GM20431 (cell line): ENCODE results near the gene KSR2.

Source experiments
- in situ Hi-C: fragments of 300-500 bp; cut with MseI, MboI; formaldehyde crosslinking; loops from one replicate; pipeline ENCODE4 v1.15.0; 2020; ENCODE audit warnings: low sequenced_read_pairs; ENCODE audit not compliant: unreplicated experiment

Gene KSR2

GRCh38 chr12:117970334-117970733 lies 1.5 kb upstream of the KSR2 start:
- in situ Hi-C loops = no loop called here

- in situ Hi-C loops = no loop called here
These were observed 520 bp downstream of the KSR2 start for GRCh38 chr12:117968151-117968789.

DNA sequence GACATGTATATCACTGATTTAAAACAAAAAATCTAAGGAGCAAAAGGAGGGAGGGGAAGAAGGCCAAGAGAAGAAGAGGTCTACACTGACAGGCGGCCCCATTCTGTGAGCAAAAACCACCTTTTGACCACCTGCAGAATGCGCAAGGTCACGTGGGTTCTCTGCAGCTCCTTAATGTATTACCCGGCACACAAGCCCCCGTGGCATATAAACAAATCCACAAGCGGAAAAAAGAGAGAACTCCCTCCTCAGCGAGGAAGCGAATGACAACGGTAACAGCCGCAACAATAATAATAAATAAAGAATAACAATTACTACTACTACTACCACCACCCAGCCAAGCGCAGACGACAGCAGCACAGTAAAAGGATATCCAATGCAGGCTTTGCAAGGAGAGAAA lies 1.3 kb downstream of the KSR2 start:
- in situ Hi-C loops = no loop called here

GRCh38 chr12:117967043-117967442 lies 1.7 kb downstream of the KSR2 start:
- in situ Hi-C loops = no loop called here

DNA sequence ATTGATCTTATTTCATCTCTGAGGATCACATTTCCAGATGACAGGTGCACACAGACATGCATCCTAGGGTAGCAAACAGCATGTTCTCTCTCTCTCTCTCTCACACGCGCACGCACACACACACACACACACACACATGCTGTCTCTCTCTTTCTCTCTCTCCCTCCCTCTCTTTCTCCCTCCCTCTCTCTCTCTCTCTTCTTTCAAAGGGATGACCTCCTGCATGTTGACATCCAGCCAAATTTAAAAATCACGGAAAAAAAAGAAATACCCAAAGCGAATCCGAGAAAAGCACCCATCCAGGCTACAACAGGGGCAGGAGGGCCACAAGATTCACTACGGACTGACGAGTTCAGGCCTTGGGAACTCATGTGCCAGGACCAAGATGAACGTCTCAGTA lies 2.3 kb downstream of the KSR2 start:
- in situ Hi-C loops = no loop called here

DNA sequence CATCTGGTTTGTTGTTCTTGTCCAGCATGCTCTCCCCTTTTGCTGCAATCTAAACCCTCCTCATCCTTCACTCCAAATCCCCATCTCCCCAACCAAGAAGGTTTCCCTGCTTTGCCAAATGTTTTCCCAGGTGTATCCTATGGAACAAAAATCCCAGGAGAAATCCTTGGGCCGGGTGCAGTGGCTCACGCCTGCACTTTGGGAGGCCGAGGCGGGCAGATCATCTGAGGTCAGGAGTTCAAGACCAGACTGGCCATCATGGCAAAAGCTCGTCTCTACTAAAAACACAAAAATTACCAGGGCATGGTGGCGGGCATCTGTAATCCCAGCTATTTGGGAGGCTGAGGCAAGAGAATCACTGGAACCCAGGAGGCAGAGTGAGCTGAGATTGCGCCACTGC lies 5.0 kb downstream of the KSR2 start:
- in situ Hi-C loops = no loop called here

DNA sequence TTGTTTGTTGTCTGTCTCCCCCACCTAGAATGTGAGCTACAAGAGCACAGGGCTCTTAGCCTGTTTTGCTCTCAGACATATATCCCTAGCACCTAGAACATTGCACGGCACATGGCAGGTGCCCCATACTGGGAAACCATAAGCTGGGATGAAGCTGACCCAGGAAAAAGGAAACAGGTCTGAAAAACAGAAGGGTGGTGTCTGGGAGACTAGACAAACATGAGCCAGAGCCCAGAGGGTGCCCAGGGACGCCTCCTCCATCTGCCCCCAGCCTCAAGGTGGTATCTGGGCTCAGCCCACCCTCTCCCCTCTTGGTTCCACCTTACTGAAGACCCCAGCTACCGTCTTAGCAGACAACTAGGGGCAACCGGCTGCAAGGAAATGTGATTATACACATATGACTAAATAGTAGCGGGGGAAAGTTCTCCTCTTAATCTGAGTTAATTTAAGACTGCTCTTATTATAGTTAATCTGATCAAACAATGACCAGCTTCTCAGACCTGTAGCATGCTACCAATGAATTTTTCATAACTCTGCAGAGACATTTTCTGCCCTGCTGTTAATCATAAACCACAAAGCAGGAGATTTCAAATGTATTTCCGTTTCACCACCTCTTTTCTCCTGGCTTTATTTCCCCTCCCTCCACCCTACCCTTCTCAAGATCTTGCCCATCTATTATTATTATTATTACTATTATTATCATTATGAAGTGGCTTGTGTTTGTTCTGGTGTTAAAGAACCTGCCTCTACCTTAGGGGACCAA lies 31.9 kb downstream of the KSR2 start:
- in situ Hi-C loops = no loop called here

- in situ Hi-C loops = no loop called here
These were observed 35.2 kb downstream of the KSR2 start for GRCh38 chr12:117933545-117933944.

- in situ Hi-C loops = no loop called here
These were observed 42.3 kb downstream of the KSR2 start for GRCh38 chr12:117926391-117926899.

DNA sequence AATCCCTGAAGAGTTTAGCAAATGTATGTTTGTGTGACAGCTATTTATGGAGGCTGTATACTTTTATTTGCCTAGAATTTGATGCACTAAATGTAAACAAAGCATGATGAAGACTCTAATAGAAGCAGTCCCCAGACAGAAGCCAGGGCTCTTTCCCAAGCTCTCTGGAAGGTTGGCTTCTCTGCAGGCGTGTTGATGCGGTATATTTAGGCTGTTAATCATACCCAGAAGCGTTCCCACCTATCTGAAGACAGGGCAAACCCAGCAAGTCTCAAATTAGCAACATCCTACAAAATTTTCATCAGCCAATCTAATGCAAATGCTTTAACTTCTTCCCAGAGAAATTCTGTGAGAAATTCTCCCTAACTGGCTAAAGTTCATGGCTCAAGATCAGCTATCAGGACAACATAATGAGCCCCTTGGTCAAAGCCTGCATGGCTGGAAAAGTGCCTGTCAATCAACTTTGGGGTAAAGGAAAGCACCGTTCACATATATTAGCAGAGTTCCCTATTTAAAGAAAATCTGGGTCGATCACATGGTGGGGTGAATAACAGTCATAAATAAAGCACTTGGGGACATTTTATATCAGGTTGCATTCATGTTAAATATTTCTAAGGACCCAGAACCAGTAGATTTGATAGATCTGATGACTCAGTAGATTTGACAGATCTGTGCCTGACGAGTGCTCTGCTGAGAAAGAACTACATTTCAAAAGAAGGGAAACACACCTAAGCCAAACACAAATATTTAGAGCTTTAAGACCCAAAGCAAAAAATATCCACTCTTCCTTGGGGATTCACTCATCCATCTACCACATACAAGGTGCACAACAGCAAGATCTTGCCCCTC lies 46.6 kb downstream of the KSR2 start:
- in situ Hi-C loops = no loop called here

- in situ Hi-C loops = no loop called here
These were observed 49.3 kb downstream of the KSR2 start for GRCh38 chr12:117919479-117919878.

GRCh38 chr12:117914686-117915085 lies 54.1 kb downstream of the KSR2 start:
- in situ Hi-C loops = no loop called here

- in situ Hi-C loops = no loop called here
These were observed 56.0 kb downstream of the KSR2 start for GRCh38 chr12:117912756-117913155.

GRCh38 chr12:117908411-117908810 lies 60.4 kb downstream of the KSR2 start:
- in situ Hi-C loops = no loop called here

GRCh38 chr12:117907108-117907689 lies 61.6 kb downstream of the KSR2 start:
- in situ Hi-C loops = no loop called here

DNA sequence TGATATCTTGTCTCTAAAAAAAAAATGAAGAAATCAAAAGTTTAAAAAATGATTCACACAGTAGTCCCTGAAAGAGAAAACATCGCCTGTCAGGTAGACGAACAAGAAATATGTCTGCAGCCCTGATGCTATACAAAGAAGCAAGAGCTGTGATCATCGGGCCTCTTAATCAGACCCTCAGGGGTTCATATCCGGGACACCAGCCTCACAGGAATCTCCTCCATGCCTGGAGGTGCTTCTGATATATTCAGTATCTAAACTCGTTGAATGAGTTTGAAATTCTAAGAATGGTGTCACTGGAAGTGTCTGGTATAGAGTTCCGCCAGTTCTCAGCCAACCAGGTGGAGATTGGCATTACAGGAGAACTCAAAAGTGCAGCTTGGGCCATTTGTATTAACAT lies 64.7 kb downstream of the KSR2 start:
- in situ Hi-C loops = no loop called here

DNA sequence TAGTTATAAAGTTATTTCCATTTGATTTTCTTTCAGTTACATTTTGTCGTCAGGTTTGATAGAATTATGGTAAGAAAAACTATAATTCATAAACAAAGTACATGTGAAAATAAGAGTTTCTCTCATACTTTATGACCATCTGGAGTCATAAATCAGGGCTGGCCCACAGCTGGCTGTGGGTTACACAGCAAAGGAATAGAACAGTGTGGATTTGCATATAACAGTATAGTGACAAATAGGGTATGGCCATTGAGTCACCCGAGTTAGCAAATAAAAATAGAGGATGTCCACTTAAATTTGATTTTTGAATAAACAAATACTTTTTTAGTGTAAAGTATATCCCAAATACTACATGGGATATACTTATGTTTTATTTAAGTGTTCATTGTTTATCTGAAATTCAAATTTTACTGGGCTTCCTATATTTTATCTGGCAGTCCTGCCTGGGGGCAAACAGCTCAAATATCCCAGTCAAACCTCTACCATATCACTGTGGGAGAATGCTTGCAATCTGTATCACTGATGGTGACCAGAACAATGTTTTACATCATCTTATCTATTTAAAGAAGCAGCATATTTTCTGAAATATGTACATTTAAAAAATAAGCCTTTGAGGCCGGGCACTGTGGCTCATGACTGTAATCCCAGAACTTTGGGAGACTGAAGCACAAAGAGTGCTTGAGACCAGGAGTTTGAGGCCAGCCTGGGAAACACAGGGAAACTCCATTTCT lies 65.5 kb downstream of the KSR2 start:
- in situ Hi-C loops = no loop called here

GRCh38 chr12:117901631-117902030 lies 67.2 kb downstream of the KSR2 start:
- in situ Hi-C loops = no loop called here

DNA sequence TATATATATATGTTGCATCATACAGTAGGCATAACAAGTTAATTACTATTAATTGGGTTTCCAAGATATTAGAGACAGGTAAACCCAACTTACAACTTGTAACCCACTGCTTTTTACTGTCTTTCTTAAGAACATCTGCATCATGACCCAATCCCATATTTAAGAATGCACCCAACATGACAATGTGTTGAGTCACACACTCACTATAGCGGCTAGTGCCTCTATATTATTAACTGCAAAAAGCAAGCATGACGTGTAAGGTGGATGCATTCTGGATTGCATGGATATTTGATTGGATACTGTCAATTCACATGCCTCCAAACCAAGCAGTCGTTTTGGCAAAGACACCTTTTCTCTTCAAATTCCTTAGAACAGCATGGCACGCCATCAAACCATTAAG lies 68.2 kb downstream of the KSR2 start:
- in situ Hi-C loops = no loop called here
